NCI-H82 treated with DMSO at 0.1 percent for 48 hours (cell line): ENCODE data around the gene ELAPOR2.
A peak's percentile ranks its signal among the peaks of the same experiment; 100 is the strongest.
"Not testable (repeated sequence)": the region's sequence is repeated elsewhere in the genome, so short reads cannot be mapped to it uniquely, and the experiment has no call there.

Source experiments
- DNase-seq: peaks from one replicate; lab custom pipeline; 2025; ENCODE audit not compliant: unreplicated experiment; lab: John Stamatoyannopoulos, UW

Gene ELAPOR2

DNA sequence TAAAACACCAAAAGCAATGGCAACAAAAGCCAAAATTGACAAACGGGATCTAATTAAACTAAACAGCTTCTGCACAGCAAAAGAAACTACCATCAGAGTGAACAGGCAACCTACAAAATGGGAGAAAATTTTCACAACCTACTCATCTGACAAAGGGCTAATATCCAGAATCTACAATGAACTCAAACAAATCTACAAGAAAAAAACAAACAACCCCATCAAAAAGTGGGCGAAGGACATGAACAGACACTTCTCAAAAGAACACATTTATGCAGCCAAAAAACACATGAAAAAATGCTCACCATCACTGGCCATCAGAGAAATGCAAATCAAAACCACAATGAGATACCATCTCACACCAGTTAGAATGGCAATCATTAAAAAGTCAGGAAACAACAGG, 14.7 kb downstream of the ELAPOR2 start:
- not testable (repeated sequence) for DNase-seq

DNA sequence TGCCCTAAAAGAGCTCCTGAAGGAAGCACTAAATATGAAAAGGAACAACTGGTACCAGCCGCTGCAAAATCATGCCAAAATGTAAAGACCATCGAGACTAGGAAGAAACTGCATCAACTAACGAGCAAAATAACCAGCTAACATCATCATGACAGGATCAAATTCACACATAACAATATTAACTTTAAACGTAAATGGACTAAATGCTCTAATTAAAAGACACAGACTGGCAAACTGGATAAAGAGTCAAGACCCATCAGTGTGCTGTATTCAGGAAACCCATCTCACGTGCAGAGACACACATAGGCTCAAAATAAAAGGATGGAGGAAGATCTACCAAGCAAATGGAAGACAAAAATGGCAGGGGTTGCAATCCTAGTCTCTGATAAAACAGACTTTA, 17.9 kb downstream of the ELAPOR2 start:
- not testable (repeated sequence) for DNase-seq

DNA sequence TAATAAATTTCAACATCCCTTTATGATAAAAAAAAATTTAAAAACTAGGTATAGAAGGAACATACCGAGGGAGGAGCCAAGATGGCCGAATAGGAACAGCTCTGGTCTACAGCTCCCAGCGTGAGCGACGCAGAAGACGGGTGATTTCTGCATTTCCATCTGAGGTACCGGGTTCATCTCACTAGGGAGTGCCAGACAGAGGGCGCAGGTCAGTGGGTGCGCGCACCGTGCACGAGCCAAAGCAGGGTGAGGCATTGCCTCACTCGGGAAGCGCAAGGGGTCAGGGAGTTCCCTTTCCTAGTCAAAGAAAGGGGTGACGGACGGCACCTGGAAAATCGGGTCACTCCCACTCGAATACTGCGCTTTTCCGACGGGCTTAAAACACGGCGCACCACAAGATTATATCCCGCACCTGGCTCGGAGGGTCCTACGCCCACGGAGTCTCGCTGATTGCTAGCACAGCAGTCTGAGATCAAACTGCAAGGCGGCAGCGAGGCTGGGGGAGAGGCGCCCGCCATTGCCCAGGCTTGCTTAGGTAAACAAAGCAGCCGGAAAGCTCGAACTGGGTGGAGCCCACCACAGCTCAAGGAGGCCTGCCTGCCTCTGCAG, 19.7 kb downstream of the ELAPOR2 start:
- DNase-seq: not testable (repeated sequence)

DNA sequence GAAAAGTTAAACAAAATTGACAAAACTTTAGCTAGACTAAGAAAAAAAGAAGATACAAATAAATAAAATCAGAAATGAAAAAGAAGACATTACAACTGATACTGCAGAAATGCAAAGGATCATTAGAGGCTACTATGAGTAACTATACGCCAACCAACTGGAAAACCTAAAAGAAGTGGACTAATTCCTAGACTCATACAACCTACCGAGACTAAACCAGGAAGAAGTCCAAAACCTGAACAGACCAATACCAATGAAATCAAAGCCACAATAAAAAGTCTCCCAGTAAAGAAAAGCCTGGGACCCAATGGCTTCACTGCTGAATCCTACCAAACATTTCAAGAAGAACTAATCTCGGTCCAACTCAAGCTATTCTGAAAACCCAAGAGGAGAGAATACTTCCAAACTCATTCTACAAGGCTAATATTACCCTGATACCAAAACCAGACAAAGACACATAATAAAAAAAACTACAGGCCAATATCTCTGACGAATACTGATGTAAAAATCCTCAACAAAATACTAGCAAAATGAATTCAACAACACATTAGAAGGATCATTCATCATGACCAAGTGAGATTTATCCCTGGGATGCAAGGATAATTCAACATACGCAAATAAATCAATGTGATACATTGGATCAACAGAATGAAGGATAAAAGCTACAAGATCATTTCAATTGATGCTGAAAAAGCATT, 20.3 kb downstream of the ELAPOR2 start:
- DNase-seq: peak; percentile 37

DNA sequence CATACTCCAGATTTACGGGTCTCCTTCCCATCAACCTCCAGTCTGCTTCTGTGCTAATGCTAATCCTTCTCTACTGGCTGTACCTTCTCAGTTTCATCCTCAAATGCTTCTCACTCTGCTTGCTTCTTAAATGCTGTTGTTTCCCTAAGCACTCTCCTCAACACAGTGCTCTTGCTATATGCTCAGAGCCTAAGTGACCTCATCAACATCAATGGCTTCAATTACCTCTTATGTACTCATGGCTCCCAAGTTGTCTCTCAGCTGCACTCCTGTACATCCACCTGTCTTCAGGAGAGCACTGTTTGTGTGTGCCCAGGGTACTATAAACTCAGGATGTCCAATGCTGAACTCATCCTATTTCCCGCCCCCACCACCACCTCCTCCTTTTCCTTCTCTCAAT, 22.5 kb downstream of the ELAPOR2 start:
- DNase-seq: no peak

DNA sequence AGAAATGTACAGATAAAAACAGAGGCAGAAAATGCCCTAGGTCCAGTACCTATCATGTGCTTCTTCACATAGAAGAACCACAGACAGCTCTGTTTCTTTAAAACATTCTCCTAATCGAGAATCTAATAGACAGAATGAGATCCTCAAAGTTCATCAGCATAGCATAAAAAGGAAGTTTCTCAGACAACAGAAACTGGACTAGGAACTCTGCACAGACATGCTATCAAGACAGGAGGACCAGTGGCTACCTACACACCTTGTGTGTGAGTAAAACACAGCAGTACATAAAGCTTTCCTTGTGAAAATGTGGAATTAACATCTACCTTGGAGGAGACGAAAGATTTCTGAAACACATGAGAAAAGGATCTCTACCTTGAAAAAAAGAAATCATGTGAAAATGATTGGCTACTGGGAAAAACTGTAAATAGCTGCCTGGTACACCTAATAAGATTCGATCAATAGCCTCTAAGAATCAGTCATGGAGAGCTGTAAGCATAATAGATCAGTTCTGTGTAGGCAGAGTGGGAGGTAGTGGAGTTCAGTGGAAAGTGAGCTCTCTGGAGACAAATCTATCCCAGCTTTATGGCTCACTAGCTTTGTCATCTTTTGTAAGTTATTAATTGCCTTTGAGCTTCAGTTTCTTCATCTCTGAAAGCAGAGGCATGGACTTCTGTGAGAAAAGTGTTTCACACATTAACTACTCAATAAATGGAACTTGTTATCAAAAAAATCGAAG, 26.7 kb downstream of the ELAPOR2 start:
- DNase-seq: no peak

DNA sequence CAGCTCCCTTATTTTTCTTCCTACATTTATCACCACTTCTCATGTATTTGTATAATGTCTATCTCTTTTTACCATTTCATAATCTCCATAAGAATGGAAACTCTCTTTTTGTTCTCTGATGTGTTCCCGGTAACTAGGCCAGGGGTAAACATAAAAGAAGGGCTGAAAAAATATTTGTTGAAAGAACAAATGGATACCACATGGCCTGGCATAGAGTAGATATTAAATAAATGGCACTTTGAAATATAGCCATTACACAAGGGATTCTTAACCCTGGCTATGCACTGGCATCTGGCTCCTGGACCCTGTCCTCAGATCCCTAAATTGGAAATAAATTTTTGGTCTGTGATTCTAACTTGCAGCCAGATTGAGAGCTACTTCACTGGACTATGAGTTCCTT, 30.4 kb downstream of the ELAPOR2 start:
- DNase-seq: no peak

DNA sequence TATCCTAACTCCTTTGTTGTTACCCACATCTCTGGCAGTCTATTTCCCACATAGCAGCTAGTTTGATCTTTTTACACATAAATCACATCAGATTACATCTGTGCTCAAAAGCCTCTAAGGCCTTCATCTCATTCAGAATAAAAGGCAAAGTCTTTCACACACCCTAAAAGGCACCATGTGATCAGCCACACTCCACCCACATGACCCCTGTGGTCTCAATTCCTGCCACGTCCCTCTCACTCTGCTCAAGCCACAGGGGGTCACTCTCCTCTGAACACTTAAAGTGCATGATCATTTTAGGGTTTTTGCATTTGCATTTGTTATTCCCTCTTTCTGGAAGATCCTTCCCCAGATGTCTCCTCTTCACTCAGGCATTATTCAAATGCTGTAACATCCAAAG, 30.8 kb downstream of the ELAPOR2 start:
- DNase-seq: no peak

DNA sequence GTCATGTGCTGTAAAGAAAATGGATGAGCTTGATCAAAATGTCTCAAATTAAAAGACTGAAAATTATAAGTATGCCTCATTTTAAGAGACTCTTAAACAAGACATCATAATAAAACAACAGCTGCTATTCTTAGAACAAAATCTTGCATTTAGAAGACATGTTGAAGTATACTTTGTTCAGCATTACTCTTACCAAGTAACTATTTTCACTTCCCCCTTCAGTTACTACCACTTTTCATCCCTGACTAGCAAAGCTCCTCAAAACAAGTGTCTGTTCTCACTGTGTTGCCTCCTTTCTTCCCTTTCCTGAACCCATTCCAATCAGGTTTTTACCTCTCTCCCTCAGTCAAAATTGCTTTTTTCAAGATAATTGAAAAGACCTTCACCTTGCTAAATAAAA, 31.6 kb downstream of the ELAPOR2 start:
- DNase-seq: no peak

DNA sequence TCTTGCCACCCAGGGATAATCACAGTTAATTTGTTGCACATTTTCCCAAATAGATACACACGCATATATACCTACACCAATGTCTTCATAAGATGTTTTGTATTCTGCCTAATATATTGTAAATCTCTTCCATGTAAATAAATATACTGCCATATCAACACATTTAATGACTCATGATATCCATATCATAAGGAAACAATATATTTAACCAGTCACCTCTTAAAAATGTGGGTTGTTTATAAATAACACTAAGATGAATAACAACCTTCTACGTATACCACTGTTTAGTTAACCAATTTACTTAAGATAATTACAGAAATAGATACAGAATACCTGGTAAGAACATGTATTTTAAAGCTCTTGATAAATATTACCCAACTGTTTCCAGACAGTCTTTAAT, 38.2 kb downstream of the ELAPOR2 start:
- no peak for DNase-seq

DNA sequence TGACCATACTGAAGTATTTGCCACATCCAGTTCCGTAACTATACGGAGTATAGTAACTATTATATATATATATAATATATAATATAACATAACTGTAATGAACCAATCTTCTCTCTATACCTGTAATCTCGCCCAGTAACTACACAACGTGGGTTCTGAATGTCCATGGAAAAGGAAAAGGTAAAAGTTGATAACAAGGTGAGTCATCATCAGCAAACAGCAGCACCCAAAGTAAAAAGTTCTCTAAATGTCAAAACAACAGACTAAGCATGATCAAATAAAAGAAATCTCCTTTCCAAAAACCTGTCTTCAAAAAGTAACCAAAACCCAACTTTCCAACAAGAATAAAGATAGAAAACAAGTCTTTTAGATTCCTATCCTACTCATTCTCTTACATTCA, 42.8 kb downstream of the ELAPOR2 start:
- DNase-seq: no peak

DNA sequence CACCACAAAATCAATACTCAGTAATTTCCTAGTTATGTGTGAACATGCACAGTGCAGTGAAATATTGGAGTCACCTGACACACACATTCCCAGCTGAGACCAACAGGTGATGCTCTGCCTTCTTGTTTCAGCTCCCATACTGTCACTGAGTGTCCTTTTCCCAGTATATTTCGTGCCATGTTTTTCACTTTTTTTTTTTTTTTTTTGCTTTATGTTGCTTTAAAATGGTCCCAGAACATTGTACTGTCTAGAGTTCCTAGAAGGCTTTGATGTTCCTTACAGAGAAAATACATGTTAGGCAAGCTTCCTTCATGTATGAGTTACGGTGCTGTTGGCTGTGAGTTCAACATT, 45.6 kb downstream of the ELAPOR2 start:
- no peak for DNase-seq

DNA sequence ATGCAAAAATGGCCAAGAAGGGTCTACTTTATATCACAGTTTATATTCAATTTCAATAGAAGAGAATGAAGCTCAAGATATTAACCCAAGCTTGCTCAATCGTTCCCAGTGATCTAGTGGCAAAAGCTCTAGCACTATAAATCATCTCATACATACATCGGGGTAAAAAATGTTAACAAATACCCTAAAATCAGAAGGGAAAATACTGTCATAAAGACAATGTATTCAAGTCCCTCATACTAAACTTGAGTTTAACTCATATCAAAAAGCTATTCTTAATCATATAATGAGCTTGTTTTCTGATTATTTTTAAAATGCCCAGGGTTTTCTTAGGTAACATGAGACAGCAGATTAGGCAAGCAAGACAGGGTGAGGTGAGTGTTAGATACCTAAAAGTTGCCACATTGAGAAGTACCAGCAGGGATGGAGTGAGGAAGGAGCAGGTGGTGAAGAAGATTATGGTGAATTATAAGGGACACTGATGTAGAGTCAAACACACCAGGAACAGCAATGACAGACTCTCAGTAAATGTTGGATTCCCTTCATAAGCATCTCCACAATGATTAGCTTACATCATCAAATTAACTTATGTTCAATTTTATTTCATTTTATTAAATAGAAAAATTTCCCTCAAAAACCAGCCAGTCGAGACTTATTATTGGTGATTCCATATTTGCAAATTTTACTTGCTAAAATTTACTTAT, 46.2 kb downstream of the ELAPOR2 start:
- no peak for DNase-seq
